ENCODE measurements around the gene SLCO3A1. TPM values are rescaled to one million over a fixed set of nuclear protein-coding genes. Genes with fewer than 3 reads are reported as not detected.

The SLCO3A1 gene
- total and polyA plus RNA-seq, 2 of the 8 experiments (the other 6 are each of a cell fraction or from before 2014, with no cell fraction given): 15.1 to 20.4 TPM

DNA sequence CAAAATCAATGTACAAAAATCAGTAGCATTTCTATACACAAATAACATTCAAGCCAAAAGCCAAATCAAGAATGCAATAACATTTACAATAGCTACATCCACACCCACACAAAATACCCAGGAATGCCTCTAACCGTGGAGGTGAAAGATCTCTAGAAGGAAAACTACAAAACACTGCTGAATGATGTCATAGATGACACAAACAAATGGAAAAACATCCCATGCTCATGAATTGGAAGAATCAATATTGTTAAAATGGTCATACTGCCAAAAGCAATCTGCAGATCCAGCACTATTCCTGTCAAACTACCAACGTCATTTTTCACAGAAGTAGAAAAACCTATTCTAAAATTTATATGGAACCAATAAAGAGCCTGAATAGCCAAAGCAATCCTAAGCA, 143.7 kb downstream of the SLCO3A1 start:
- Histone ChIP-seq H2BK5ac (ENCODE audit: low read depth, low read length) (no peak overlapping the region), H3K14ac (ENCODE audit: insufficient read length) (no peak overlapping the region), H3K56ac (replicated peaks; ENCODE audit: insufficient read length, low read depth, low read length) (no peak overlapping the region), H3K23ac (ENCODE audit: insufficient read length) (no peak overlapping the region), H3K36me3 (ENCODE audit: control insufficient read depth in 2 of 4, insufficient read depth in 4 of 4, low read length in 3 of 4) (no peaks in the 10 kb centered on the region), H2AFZ (ENCODE audit: low read length) (no peak overlapping the region), H2BK15ac (ENCODE audit: low read length) (no peak overlapping the region), H3K9me3 (ENCODE audit: insufficient read depth in 2 of 2, low read depth in 1 of 2, low read length in 1 of 2) (no peaks in the 10 kb centered on the region; a peak in 2 of 4 replicates), H2BK12ac (ENCODE audit: low read depth, low read length) (no peak overlapping the region), H3K4me2 (ENCODE audit: insufficient read depth in 1 of 2, low read depth in 2 of 2, low read length in 2 of 2) (no peak overlapping the region), H2AK5ac (ENCODE audit: low read depth, low read length) (no peak overlapping the region), H4K8ac (ENCODE audit: extremely low read depth, insufficient read depth, low read length) (no peak overlapping the region), H3K18ac (ENCODE audit: extremely low read depth, low read length) (no peak overlapping the region), H3K9ac (replicated peaks in 1 of 4; ENCODE audit: extremely low read depth in 1 of 4, low read depth in 3 of 4, low read length in 3 of 4) (no peak overlapping the region), H3K4me3 (ENCODE audit: extremely low read depth in 1 of 4, insufficient read depth in 2 of 4, low read depth in 3 of 4, low read length in 4 of 4) (no peak overlapping the region), H3K23me2 (ENCODE audit: low read depth, low read length) (no peaks in the 10 kb centered on the region), H3K27me3 (replicated peaks in 1 of 4; ENCODE audit: control insufficient read depth in 3 of 4, extremely low read depth in 1 of 4, insufficient read depth in 3 of 4, low read length in 3 of 4) (peaks cover 0 to 1% (median 0%) of the 10 kb centered on the region in 4 experiments; a peak in 1 of 7 replicates), H3K4me1 (replicated peaks in 1 of 4; ENCODE audit: control insufficient read depth in 3 of 4, insufficient read depth in 4 of 4, low read length in 3 of 4) (peaks cover 2 to 8% (median 4%) of the 10 kb centered on the region in 4 experiments; a peak in 4 of 7 replicates), H2BK20ac (ENCODE audit: low read length) (no peak overlapping the region), H3K79me2 (ENCODE audit: control insufficient read depth in 1 of 2, insufficient read depth in 2 of 2, low read length in 2 of 2) (0 out of 4 replicates have a peak, but pooled peaks cover 0 to 2% of the 10 kb centered on the region in 2 experiments), H2BK120ac (replicated peaks; ENCODE audit: low read depth, low read length) (no peak overlapping the region), H4K20me1 (replicated peaks in 1 of 2; ENCODE audit: control insufficient read depth in 1 of 2, insufficient read depth in 2 of 2, low read length in 2 of 2) (no peaks in the 10 kb centered on the region), H4K5ac (ENCODE audit: insufficient read length, low read depth, low read length) (no peak overlapping the region), H3K4ac (replicated peaks; ENCODE audit: insufficient read length, low read depth, low read length) (no peak overlapping the region), H3K79me1 (ENCODE audit: low read depth, low read length) (no peaks in the 10 kb centered on the region; the same call in none of the 2 replicates), H3K27ac (ENCODE audit: low read depth, low read length) (no peak overlapping the region), H4K91ac (replicated peaks; ENCODE audit: insufficient read length, low read length) (no peak overlapping the region)
- FAIRE-seq: no peak
- ChIA-PET CTCF (ENCODE audit: partially characterized antibody) (interaction anchor here (1.0 to 1.5 kb wide), 4 partner anchors 8 to 81 kb away, joined by 3 to 4 read pairs (median 4); no protein-coding TSS in a partner anchor), POLR2A (ENCODE audit: partially characterized antibody) (no interaction called here)
- no peak for DNase-seq (ENCODE audit: low read depth in 1 of 2, low spot score in 2 of 2)
- WGBS, 2 experiments (ENCODE audit: extremely low coverage in 1 of 2, insufficient coverage in 1 of 2, insufficient read length in 1 of 2, insufficient replicate concordance in 2 of 2, low coverage in 1 of 2, low lambda C conversion rate in 2 of 2, missing lambda C conversion rate in 1 of 2): 67% methylated on average over 2 of the region's 2 CpGs; no CpG with 5 or more reads in 1 of the 2 experiments
